HuH-7.5 (cell line): ENCODE data around the gene GABBR2.

Experiments used
- DNase-seq: peaks from one replicate; pipeline ENCODE4 v3.0.0; 2011; ENCODE audit warnings: low spot score

GABBR2 gene

GRCh38 chr9:98569491-98569890 is 139.2 kb downstream of the GABBR2 start:
- no peak for DNase-seq

- DNase-seq = no peak
Observed at GRCh38 chr9:98568909-98569469, 139.7 kb downstream of the GABBR2 start.

GRCh38 chr9:98568234-98568908 is 140.4 kb downstream of the GABBR2 start:
- no peak for DNase-seq

GRCh38 chr9:98567540-98568233 is 141.0 kb downstream of the GABBR2 start:
- DNase-seq = no peak

GRCh38 chr9:98565152-98566135 is 143.3 kb downstream of the GABBR2 start:
- DNase-seq = no peak

- DNase-seq = no peak
Observed at GRCh38 chr9:98564714-98565113, 144.0 kb downstream of the GABBR2 start.

GRCh38 chr9:98563988-98564387 is 144.7 kb downstream of the GABBR2 start:
- no peak for DNase-seq

GRCh38 chr9:98563212-98563907 is 145.4 kb downstream of the GABBR2 start:
- DNase-seq = no peak

- no peak for DNase-seq
Observed at GRCh38 chr9:98559561-98559960, 149.2 kb downstream of the GABBR2 start.

GRCh38 chr9:98558575-98558974 is 150.2 kb downstream of the GABBR2 start:
- DNase-seq = no peak

GRCh38 chr9:98556511-98556910 is 152.2 kb downstream of the GABBR2 start:
- no peak for DNase-seq

GRCh38 chr9:98555651-98556465 is 152.9 kb downstream of the GABBR2 start:
- DNase-seq = no peak

GRCh38 chr9:98554752-98555151 is 154.0 kb downstream of the GABBR2 start:
- DNase-seq = no peak

GRCh38 chr9:98552331-98552730 is 156.4 kb downstream of the GABBR2 start:
- DNase-seq = no peak

GRCh38 chr9:98551511-98552286 is 157.0 kb downstream of the GABBR2 start:
- no peak for DNase-seq

- DNase-seq = no peak
Observed at GRCh38 chr9:98550206-98550820, 158.4 kb downstream of the GABBR2 start.

GRCh38 chr9:98549401-98549800 is 159.3 kb downstream of the GABBR2 start:
- DNase-seq = no peak

GRCh38 chr9:98547606-98548005 is 161.1 kb downstream of the GABBR2 start:
- DNase-seq = no peak

- no peak for DNase-seq
Observed at GRCh38 chr9:98545021-98545420, 163.7 kb downstream of the GABBR2 start.
